Neural cell (in vitro differentiated cells): ENCODE measurements around the gene MYH13. TPM values are rescaled to one million over a fixed set of nuclear protein-coding genes. Genes with fewer than 3 reads are reported as not detected.

Experiments
- H2AFZ ChIP-seq: fragments of 200-600, 300-800 bp; sonication (generic), shearing (Covaris generic); 2 replicates; pipeline ENCODE4 v1.6.0; 2014; ENCODE audit warnings: low read depth, mild to moderate bottlenecking, antibody characterized with exemption, low read length, moderate library complexity
- H3F3A ChIP-seq: fragments of 200-600 bp; shearing (Covaris generic); 2 replicates; pipeline ENCODE4 v1.6.1; 2016; ENCODE audit warnings: mild to moderate bottlenecking, moderate library complexity, mixed read lengths, antibody characterized with exemption, low read length; ENCODE audit not compliant: insufficient read depth, poor library complexity, severe bottlenecking
- H3K27ac ChIP-seq: fragments of 200-600, 300-800 bp; sonication (generic), shearing (Covaris generic); 2 replicates; pipeline ENCODE4 v1.5.1; 2014; ENCODE audit warnings: mild to moderate bottlenecking, low read length, moderate library complexity
- H3K27me3 ChIP-seq: fragments of 300-800, 200-600 bp; sonication (generic), shearing (Covaris generic); 2 replicates; pipeline ENCODE4 v1.6.0; 2014; ENCODE audit warnings: mild to moderate bottlenecking, low read depth, low read length, moderate library complexity; ENCODE audit not compliant: insufficient read depth
- H3K36me3 ChIP-seq: fragments of 300-800, 200-600 bp; sonication (generic), shearing (Covaris generic); 2 replicates; pipeline ENCODE4 v1.5.1; 2014; ENCODE audit warnings: mild to moderate bottlenecking, antibody characterized with exemption, low read length, moderate library complexity; ENCODE audit not compliant: insufficient read depth
- H3K4me2 ChIP-seq: fragments of 300-800, 200-600 bp; sonication (generic), shearing (Covaris generic); 2 replicates; pipeline ENCODE4 v1.6.0; 2014; ENCODE audit warnings: mild to moderate bottlenecking, low read length
- H3K4me3 ChIP-seq: fragments of 300-800, 200-600 bp; sonication (generic), shearing (Covaris generic); 2 replicates; pipeline ENCODE4 v1.5.1; 2014; ENCODE audit warnings: mild to moderate bottlenecking, low read length, moderate library complexity
- H3K79me2 ChIP-seq: fragments of 200-600 bp; shearing (Covaris generic); replicated peaks from 2 replicates; pipeline ENCODE4 v1.6.0; 2014; ENCODE audit warnings: mild to moderate bottlenecking, low read length, moderate library complexity; ENCODE audit not compliant: insufficient read depth
- H3K9ac ChIP-seq: fragments of 300-800, 200-600 bp; sonication (generic), shearing (Covaris generic); 2 replicates; pipeline ENCODE4 v1.6.1; 2016; ENCODE audit warnings: mild to moderate bottlenecking, low read length, mixed read lengths
- H3K9me2 ChIP-seq: fragments of 200-600 bp; shearing (Covaris generic); 2 replicates; pipeline ENCODE4 v1.6.1; 2016; ENCODE audit warnings: mild to moderate bottlenecking, low read length, mixed read lengths; ENCODE audit not compliant: insufficient read depth
- H3K9me3 ChIP-seq: fragments of 200-600, 300-800 bp; sonication (generic), shearing (Covaris generic); 2 replicates; pipeline ENCODE4 v1.6.1; 2016; ENCODE audit warnings: mild to moderate bottlenecking, mixed run types, low read length, moderate library complexity, mixed read lengths
- H4K20me1 ChIP-seq: fragments of 200-600 bp; shearing (Covaris generic); 2 replicates; pipeline ENCODE4 v1.6.1; 2016; ENCODE audit warnings: mild to moderate bottlenecking, mixed run types; ENCODE audit not compliant: insufficient read depth
- EP300 ChIP-seq: fragments of 450-650 bp; conservative IDR thresholded peaks from 2 replicates; pipeline ENCODE4 v1.6.1; 2014; ENCODE audit warnings: antibody characterized with exemption, mild to moderate bottlenecking, moderate library complexity; ENCODE audit not compliant: poor library complexity, severe bottlenecking
- MXI1 ChIP-seq: fragments of 450-650 bp; conservative IDR thresholded peaks from 2 replicates; pipeline ENCODE4 v1.6.1; 2014; ENCODE audit warnings: antibody characterized with exemption, mild to moderate bottlenecking; ENCODE audit not compliant: poor library complexity, severe bottlenecking
- POLR2AphosphoS5 ChIP-seq: IDR thresholded peaks from 2 replicates; pipeline ENCODE4 v1.6.1; 2012
- RAD21 ChIP-seq: fragments of 450-650 bp; conservative IDR thresholded peaks from 2 replicates; pipeline ENCODE4 v1.6.1; 2014; ENCODE audit warnings: antibody characterized with exemption, mild to moderate bottlenecking, moderate library complexity
- SMC3 ChIP-seq: fragments of 450-650 bp; conservative IDR thresholded peaks from 2 replicates; pipeline ENCODE4 v1.6.1; 2014; ENCODE audit warnings: antibody characterized with exemption, mild to moderate bottlenecking, moderate library complexity; ENCODE audit not compliant: poor library complexity
- TAF1 ChIP-seq: IDR thresholded peaks from 2 replicates; pipeline ENCODE4 v1.6.1; 2012; ENCODE audit warnings: low read depth
- polyA plus RNA-seq: library from polyadenylated mRNA; depleted of rRNA; stranded (reverse); fragments of >200 nt; gene quantifications from 2 replicates; pipeline ENCODE4 v1.2.3, GENCODE V29; 2014
- TF ChIP-seq, protein P1 (sequence below): fragments of 450-650 bp; IDR thresholded peaks from 2 replicates; pipeline ENCODE4 v1.5.1; 2014; ENCODE audit warnings: antibody characterized with exemption, mild to moderate bottlenecking, moderate library complexity; ENCODE audit not compliant: poor library complexity, severe bottlenecking
- TF ChIP-seq, protein P2 (sequence below): IDR thresholded peaks from 2 replicates; pipeline ENCODE4 v1.6.1; 2012; ENCODE audit warnings: borderline replicate concordance

Gene MYH13
- polyA plus RNA-seq, 1 donor from 2014 or later = 0.05 TPM

DNA sequence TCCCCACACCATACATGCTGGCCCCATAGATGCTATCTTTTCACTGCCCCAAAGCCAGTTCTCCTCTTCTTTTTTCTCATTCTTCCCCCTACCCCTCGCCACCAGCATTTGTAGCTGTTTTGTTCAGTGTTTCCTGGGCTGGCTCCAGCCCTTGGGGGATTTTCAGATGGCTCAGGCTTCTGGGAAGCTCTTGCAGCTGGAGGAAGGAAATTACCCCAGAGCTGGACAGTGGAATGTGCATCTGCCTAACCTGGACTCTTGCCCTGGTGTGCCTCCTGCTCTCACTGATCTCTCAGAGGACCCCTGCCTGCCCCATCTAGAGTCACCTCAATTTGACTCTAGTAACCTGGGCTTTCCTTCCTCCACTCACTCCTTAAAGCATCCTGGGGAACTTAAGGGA is 82.8 kb downstream of the MYH13 start:
- no peak overlapping the region for H3K27ac ChIP-seq
- no peaks in the 10 kb centered on the region for H4K20me1 ChIP-seq
- no peak overlapping the region for H3K4me2 ChIP-seq
- H3K4me3 ChIP-seq = no peak overlapping the region
- TF ChIP-seq TAF1 (no peak), POLR2AphosphoS5 (no peak), MXI1 (no peak), EP300 (no peak), RAD21 (no peak)
- no peak overlapping the region for H2AFZ ChIP-seq
- no peaks in the 10 kb centered on the region for H3K9me2 ChIP-seq
- no peaks in the 10 kb centered on the region for H3K9me3 ChIP-seq
- H3F3A ChIP-seq = no peaks in the 10 kb centered on the region
- H3K9ac ChIP-seq = no peak overlapping the region
- no peaks in the 10 kb centered on the region for H3K36me3 ChIP-seq
- H3K27me3 ChIP-seq = no peaks in the 10 kb centered on the region
- H3K79me2 ChIP-seq = no peaks in the 10 kb centered on the region

DNA sequence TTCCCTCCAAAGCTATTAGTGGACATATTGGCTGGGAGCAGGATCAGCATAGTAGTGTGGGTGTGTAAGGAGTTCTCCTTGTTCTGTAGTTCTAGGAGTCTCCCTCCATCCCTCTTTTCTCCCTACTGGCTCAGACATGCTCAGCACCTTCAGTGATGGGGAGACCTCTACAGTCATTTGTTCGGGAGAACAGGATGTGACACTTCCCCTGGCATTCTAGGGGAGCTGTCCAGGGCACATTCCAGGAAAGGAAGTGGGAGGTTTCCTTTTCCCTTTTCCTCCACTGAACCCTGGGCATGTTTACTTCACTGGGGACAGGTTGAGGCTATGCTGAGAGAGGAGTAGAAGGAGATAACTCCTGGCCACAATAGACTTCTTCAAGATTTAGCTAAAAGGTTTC is 86.5 kb downstream of the MYH13 start:
- H2AFZ ChIP-seq = no peak overlapping the region
- no peak overlapping the region for H3K9ac ChIP-seq
- H3K79me2 ChIP-seq = no peaks in the 10 kb centered on the region
- H3K9me2 ChIP-seq = no peaks in the 10 kb centered on the region
- H3K27me3 ChIP-seq = no peaks in the 10 kb centered on the region
- no peak overlapping the region for H3K4me3 ChIP-seq
- H3K27ac ChIP-seq = no peak overlapping the region
- no peaks in the 10 kb centered on the region for H4K20me1 ChIP-seq
- H3K36me3 ChIP-seq = no peaks in the 10 kb centered on the region
- H3F3A ChIP-seq = no peaks in the 10 kb centered on the region
- H3K9me3 ChIP-seq = no peaks in the 10 kb centered on the region
- H3K4me2 ChIP-seq = no peak overlapping the region
- TF ChIP-seq RAD21 = no peak
- no peak for TF ChIP-seq MXI1
- TF ChIP-seq EP300 = no peak
- TF ChIP-seq, protein P1, sequence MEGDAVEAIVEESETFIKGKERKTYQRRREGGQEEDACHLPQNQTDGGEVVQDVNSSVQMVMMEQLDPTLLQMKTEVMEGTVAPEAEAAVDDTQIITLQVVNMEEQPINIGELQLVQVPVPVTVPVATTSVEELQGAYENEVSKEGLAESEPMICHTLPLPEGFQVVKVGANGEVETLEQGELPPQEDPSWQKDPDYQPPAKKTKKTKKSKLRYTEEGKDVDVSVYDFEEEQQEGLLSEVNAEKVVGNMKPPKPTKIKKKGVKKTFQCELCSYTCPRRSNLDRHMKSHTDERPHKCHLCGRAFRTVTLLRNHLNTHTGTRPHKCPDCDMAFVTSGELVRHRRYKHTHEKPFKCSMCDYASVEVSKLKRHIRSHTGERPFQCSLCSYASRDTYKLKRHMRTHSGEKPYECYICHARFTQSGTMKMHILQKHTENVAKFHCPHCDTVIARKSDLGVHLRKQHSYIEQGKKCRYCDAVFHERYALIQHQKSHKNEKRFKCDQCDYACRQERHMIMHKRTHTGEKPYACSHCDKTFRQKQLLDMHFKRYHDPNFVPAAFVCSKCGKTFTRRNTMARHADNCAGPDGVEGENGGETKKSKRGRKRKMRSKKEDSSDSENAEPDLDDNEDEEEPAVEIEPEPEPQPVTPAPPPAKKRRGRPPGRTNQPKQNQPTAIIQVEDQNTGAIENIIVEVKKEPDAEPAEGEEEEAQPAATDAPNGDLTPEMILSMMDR = no peak
- TF ChIP-seq SMC3 = no peak
- TF ChIP-seq, protein P2, sequence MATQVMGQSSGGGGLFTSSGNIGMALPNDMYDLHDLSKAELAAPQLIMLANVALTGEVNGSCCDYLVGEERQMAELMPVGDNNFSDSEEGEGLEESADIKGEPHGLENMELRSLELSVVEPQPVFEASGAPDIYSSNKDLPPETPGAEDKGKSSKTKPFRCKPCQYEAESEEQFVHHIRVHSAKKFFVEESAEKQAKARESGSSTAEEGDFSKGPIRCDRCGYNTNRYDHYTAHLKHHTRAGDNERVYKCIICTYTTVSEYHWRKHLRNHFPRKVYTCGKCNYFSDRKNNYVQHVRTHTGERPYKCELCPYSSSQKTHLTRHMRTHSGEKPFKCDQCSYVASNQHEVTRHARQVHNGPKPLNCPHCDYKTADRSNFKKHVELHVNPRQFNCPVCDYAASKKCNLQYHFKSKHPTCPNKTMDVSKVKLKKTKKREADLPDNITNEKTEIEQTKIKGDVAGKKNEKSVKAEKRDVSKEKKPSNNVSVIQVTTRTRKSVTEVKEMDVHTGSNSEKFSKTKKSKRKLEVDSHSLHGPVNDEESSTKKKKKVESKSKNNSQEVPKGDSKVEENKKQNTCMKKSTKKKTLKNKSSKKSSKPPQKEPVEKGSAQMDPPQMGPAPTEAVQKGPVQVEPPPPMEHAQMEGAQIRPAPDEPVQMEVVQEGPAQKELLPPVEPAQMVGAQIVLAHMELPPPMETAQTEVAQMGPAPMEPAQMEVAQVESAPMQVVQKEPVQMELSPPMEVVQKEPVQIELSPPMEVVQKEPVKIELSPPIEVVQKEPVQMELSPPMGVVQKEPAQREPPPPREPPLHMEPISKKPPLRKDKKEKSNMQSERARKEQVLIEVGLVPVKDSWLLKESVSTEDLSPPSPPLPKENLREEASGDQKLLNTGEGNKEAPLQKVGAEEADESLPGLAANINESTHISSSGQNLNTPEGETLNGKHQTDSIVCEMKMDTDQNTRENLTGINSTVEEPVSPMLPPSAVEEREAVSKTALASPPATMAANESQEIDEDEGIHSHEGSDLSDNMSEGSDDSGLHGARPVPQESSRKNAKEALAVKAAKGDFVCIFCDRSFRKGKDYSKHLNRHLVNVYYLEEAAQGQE = no peak
- TF ChIP-seq POLR2AphosphoS5 = no peak

DNA sequence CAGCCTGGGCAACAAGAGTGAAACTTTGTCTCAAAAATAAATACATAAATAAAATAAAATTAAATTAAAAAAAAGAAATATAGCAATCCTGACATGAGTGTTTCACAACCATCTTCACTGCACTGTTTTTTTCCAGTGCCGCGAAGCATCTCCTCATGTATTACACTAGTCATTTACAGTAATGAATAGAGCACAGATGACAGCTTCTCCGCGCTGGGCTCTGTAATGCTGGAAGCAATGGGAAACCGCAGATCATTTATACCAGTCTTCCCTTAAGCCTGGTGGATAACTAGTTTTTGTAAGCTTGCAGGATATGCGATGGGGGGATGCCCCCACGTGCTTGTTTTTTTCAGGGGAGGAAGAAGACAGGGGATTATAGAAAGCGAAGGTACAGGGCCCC is 86.9 kb downstream of the MYH13 start:
- no peak overlapping the region for H3K4me3 ChIP-seq
- TF ChIP-seq POLR2AphosphoS5 = no peak
- H3K27me3 ChIP-seq = no peaks in the 10 kb centered on the region
- no peaks in the 10 kb centered on the region for H3F3A ChIP-seq
- H2AFZ ChIP-seq = no peak overlapping the region
- H4K20me1 ChIP-seq = no peaks in the 10 kb centered on the region
- no peaks in the 10 kb centered on the region for H3K36me3 ChIP-seq
- H3K9ac ChIP-seq = no peak overlapping the region
- H3K79me2 ChIP-seq = no peaks in the 10 kb centered on the region
- no peaks in the 10 kb centered on the region for H3K9me2 ChIP-seq
- H3K9me3 ChIP-seq = no peaks in the 10 kb centered on the region
- no peak overlapping the region for H3K27ac ChIP-seq
- no peak overlapping the region for H3K4me2 ChIP-seq
